Lung (tissue), 12 donors: ENCODE data around the gene MFRP. TPM values are rescaled to one million over a fixed set of nuclear protein-coding genes. Genes with fewer than 3 reads are reported as not detected.

Experiments
- ATAC-seq: fragments of 200-7000 bp; cut with Tn5 transposase; one replicate; pipeline ENCODE4 v1.9.1; 2020; ENCODE audit warnings: moderate number of reproducible peaks; ENCODE audit not compliant: insufficient read depth, low FRiP score
- DNase-seq, 3 donors: peaks; one replicate each; pipeline ENCODE4 v3.0.0-alpha.2; 2013 to 2017
- H3K27ac ChIP-seq, 2 donors: one replicate each; pipeline ENCODE4 v1.5.1; 2013; ENCODE audit warnings: mild to moderate bottlenecking in 2 of 2, moderate library complexity in 2 of 2, control low read depth in 1 of 2, inconsistent platforms in 1 of 2, low read depth in 1 of 2, low read length in 1 of 2
- H3K27me3 ChIP-seq, 3 donors: one replicate each; pipeline ENCODE4 v1.5.1; 2013; ENCODE audit warnings: low read length in 2 of 3; ENCODE audit not compliant: control insufficient read depth in 3 of 3, insufficient read depth in 3 of 3
- H3K36me3 ChIP-seq, 4 donors: one replicate each; pipeline ENCODE4 v1.5.1; 2013; ENCODE audit warnings: low read length in 4 of 4, mild to moderate bottlenecking in 1 of 4, moderate library complexity in 1 of 4; ENCODE audit not compliant: control insufficient read depth in 4 of 4, insufficient read depth in 4 of 4
- H3K4me1 ChIP-seq, 5 donors: one replicate each; pipeline ENCODE4 v1.5.1; 2013; ENCODE audit warnings: low read length in 5 of 5, mild to moderate bottlenecking in 2 of 5, moderate library complexity in 1 of 5; ENCODE audit not compliant: control insufficient read depth in 5 of 5, insufficient read depth in 5 of 5
- H3K4me3 ChIP-seq: one replicate; pipeline ENCODE4 v1.5.1; 2013; ENCODE audit warnings: mild to moderate bottlenecking, control low read depth, moderate library complexity
- H3K9ac ChIP-seq, 2 donors: one replicate each; pipeline ENCODE4 v1.5.1; 2013; ENCODE audit warnings: low read length in 2 of 2, control low read depth in 1 of 2; ENCODE audit not compliant: insufficient read depth in 1 of 2
- H3K9me3 ChIP-seq, 4 donors: one replicate each; pipeline ENCODE4 v1.5.1; 2013; ENCODE audit warnings: low read length in 3 of 4, mild to moderate bottlenecking in 1 of 4, moderate library complexity in 1 of 4; ENCODE audit not compliant: control insufficient read depth in 4 of 4, insufficient read depth in 3 of 4
- CTCF ChIP-seq: IDR thresholded peaks from 2 replicates; pipeline ENCODE4 v1.5.1; 2012; ENCODE audit warnings: mild to moderate bottlenecking; ENCODE audit errors: control extremely low read depth, extremely low read depth
- WGBS, 2 donors: extraction: QIAGEN DNeasy Blood & Tissue Kit; methylation state at CpG; one replicate each; pipeline ENCODE4 v1.1.7; 2013; 5-methylcytosine and 5-hydroxymethylcytosine counted together
- polyA plus RNA-seq, 2 donors: library from polyadenylated mRNA; stranded (reverse); fragments of 200-250 nt; gene quantifications; one replicate each; pipeline ENCODE4 v1.2.1, GENCODE V29; 2013
- total RNA-seq, 2 donors: library from RNA; depleted of rRNA in 1 of 2; stranded (reverse); fragments of >200 nt in 1 of 2; gene quantifications; one replicate each; pipeline ENCODE4 v1.2.1, GENCODE V29; 2014 to 2021
- donor health status: control.
- donor health status: control.
- donor health status: Bipolar disorder and iron deficiency.
- donor health status: healthy.
- donor health status: DM: yes; HTN: yes; CAD: no.

MFRP gene
- total and polyA plus RNA-seq, 4 donors, result not detected

DNA sequence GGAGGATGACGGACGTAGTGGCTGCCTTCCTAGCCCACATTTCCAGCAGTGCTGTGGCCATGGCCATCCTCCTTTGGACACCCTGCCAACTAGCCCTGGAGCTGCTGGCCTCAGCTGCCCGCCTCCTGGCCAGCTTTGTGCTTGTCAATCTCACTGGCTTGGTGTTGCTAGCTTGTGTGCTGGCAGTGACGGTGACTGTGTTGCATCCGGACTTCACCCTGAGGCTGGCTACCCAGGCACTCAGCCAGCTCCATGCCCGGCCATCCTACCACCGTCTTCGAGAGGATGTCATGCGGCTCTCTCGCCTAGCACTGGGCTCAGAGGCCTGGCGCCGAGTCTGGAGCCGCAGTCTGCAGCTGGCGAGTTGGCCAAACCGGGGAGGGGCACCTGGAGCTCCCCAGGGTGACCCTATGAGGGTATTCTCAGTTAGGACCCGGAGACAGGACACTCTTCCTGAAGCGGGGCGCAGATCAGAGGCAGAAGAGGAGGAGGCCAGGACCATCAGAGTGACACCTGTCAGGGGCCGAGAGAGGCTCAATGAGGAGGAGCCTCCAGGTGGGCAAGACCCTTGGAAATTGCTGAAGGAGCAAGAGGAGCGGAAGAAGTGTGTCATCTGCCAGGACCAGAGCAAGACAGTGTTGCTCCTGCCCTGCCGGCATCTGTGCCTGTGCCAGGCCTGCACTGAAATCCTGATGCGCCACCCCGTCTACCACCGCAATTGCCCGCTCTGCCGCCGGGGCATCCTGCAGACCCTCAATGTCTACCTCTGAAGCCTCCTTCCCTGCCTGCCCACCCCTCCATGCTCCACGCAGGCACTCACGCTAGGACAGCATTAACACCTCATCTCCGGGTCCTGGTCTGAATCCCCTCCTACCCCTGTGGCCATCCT lies 10.6 kb downstream of the MFRP start:
- Histone ChIP-seq H3K9ac (no peak overlapping the region), H3K4me3 (no peak overlapping the region), H3K36me3 (peaks cover 0 to 7% (median 3%) of the 10 kb centered on the region in 4 donors), H3K4me1 (peaks cover 0 to 59% (median 20%) of the 10 kb centered on the region in 5 donors), H3K27me3 (no peaks in the 10 kb centered on the region), H3K27ac (no peak overlapping the region), H3K9me3 (no peaks in the 10 kb centered on the region)
- ATAC-seq (no peak), DNase-seq (no peak)
- WGBS, 2 donors, result 88 to 90% methylated on average over 30 of the region's 30 CpGs
- no peak for TF ChIP-seq CTCF

DNA sequence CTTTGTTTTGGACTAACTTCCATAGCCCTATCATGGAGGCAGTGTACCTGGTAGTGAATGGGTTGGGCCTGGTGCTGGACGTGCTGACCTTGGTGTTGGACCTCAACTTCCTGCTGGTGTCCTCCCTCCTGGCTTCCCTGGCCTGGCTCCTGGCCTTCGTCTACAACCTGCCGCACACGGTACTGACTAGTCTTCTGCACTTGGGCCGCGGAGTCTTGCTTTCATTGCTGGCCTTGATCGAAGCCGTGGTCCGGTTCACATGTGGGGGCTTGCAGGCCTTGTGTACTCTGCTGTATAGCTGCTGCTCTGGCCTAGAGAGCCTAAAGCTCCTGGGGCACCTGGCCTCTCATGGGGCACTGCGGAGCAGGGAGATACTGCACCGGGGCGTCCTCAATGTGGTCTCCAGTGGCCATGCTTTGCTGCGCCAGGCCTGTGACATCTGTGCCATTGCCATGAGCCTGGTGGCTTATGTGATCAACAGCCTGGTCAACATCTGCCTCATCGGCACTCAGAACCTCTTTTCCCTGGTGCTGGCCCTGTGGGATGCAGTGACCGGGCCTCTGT lies 11.3 kb downstream of the MFRP start:
- Histone ChIP-seq H3K9ac (peak overlapping the region; percentile 47 to 89), H3K36me3 (peaks cover 0 to 7% (median 3%) of the 10 kb centered on the region in 4 donors), H3K27ac (peak overlapping the region in 1 of 2 donors; percentile 82), H3K4me1 (peaks cover 0 to 62% (median 20%) of the 10 kb centered on the region in 5 donors), H3K4me3 (no peak overlapping the region), H3K9me3 (no peaks in the 10 kb centered on the region), H3K27me3 (no peaks in the 10 kb centered on the region)
- DNase-seq, result no peak
- no peak for ATAC-seq
- TF ChIP-seq CTCF, result no peak
- 72 to 77% methylated on average over 15 of the region's 15 CpGs for WGBS, 2 donors

GRCh38 chr11:119334174-119334930 lies 12.2 kb downstream of the MFRP start, which contains the start of gene RNF26:
RNF26 (plus strand) TSS chr11:119334527; CDS start chr11:119335123, 596 bp downstream.
- peak; percentile 98 to 100 (median 100) for DNase-seq
- peak within 1 kb of the TSS; percentile 82 to 92 for H3K27ac ChIP-seq

More at GRCh38 chr11:119334174-119334930, 12.2 kb downstream of the MFRP start, which contains the start of gene RNF26:
- TF ChIP-seq CTCF, result no peak
- Histone ChIP-seq H3K36me3 (peaks cover 0 to 7% (median 3%) of the 10 kb centered on the region in 4 donors), H3K9me3 (no peaks in the 10 kb centered on the region), H3K4me3 (peak within 1 kb of the TSS; percentile 74), H3K9ac (peak within 1 kb of the TSS; percentile 47 to 89), H3K4me1 (peaks cover 0 to 65% (median 17%) of the 10 kb centered on the region in 5 donors), H3K27me3 (no peaks in the 10 kb centered on the region)
- 0 to 1% methylated on average over 42 to 54 of the region's 54 CpGs for WGBS, 2 donors
- peak; percentile 96 for ATAC-seq
